AG20443 (cell line): Measurements from ENCODE around the gene SOX13.

ENCODE experiments used
- DNase-seq: peaks from one replicate; pipeline ENCODE4 v3.0.0; 2012; ENCODE audit warnings: low spot score, mixed read lengths

The SOX13 gene

GRCh38 chr1:204152310-204153044, 79.6 kb downstream of the SOX13 start:
- no peak for DNase-seq

- no peak for DNase-seq
Observed at GRCh38 chr1:204153667-204154066, 80.8 kb downstream of the SOX13 start.

GRCh38 chr1:204154568-204155255, 81.8 kb downstream of the SOX13 start:
- DNase-seq: no peak

- DNase-seq: no peak
Observed at GRCh38 chr1:204155881-204156280, 83.0 kb downstream of the SOX13 start.

GRCh38 chr1:204157962-204158361, 85.0 kb downstream of the SOX13 start:
- DNase-seq: no peak

- DNase-seq: no peak
Observed at GRCh38 chr1:204161609-204162493, 88.9 kb downstream of the SOX13 start.

- peak; percentile 90 for DNase-seq
Observed at GRCh38 chr1:204162494-204163074, 89.7 kb downstream of the SOX13 start.

- DNase-seq: no peak
Observed at GRCh38 chr1:204166219-204166618, 93.3 kb downstream of the SOX13 start, which contains the start of gene REN. Gene REN (minus strand): TSS chr1:204166337. CDS start chr1:204166293, 44 bp downstream.

GRCh38 chr1:204167730-204168129, 94.8 kb downstream of the SOX13 start:
- no peak for DNase-seq

GRCh38 chr1:204169858-204170257, 96.9 kb downstream of the SOX13 start:
- no peak for DNase-seq

- no peak for DNase-seq
Observed at GRCh38 chr1:204170494-204171155, 97.7 kb downstream of the SOX13 start.

- DNase-seq: no peak
Observed at GRCh38 chr1:204171751-204172178, 98.8 kb downstream of the SOX13 start.

- no peak for DNase-seq
Observed at GRCh38 chr1:204172404-204173029, 99.6 kb downstream of the SOX13 start.

GRCh38 chr1:204174958-204175357, 102.0 kb downstream of the SOX13 start:
- no peak for DNase-seq

GRCh38 chr1:204176049-204176448, 103.1 kb downstream of the SOX13 start:
- no peak for DNase-seq

GRCh38 chr1:204177133-204177532, 104.2 kb downstream of the SOX13 start:
- no peak for DNase-seq
